ENCODE measurements around the gene OR13A1.

GRCh38 chr10:45253183-45253914 is 62.1 kb downstream of the OR13A1 start:
- TF ChIP-seq CTCF (IDR thresholded peaks at IDR 0.05) (no peak), POLR2A (IDR thresholded peaks at IDR 0.05) (no peak)
